Bone marrow (tissue), 2 donors: ENCODE results near the gene G6PC2.
"Not testable (repeated sequence)": the region's sequence is repeated elsewhere in the genome, so short reads cannot be mapped to it uniquely, and the experiment has no call there.

Experiments used
- DNase-seq, 2 donors: peaks; one replicate each; lab custom pipeline; 2025; lab: John Stamatoyannopoulos, UW

G6PC2 gene, protein sequence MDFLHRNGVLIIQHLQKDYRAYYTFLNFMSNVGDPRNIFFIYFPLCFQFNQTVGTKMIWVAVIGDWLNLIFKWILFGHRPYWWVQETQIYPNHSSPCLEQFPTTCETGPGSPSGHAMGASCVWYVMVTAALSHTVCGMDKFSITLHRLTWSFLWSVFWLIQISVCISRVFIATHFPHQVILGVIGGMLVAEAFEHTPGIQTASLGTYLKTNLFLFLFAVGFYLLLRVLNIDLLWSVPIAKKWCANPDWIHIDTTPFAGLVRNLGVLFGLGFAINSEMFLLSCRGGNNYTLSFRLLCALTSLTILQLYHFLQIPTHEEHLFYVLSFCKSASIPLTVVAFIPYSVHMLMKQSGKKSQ

GRCh38 chr2:168901003-168901402, at the start of gene G6PC2:
Gene G6PC2 (plus strand): TSS chr2:168901291. CDS start chr2:168901332, 41 bp downstream.
- DNase-seq, result no peak

DNA sequence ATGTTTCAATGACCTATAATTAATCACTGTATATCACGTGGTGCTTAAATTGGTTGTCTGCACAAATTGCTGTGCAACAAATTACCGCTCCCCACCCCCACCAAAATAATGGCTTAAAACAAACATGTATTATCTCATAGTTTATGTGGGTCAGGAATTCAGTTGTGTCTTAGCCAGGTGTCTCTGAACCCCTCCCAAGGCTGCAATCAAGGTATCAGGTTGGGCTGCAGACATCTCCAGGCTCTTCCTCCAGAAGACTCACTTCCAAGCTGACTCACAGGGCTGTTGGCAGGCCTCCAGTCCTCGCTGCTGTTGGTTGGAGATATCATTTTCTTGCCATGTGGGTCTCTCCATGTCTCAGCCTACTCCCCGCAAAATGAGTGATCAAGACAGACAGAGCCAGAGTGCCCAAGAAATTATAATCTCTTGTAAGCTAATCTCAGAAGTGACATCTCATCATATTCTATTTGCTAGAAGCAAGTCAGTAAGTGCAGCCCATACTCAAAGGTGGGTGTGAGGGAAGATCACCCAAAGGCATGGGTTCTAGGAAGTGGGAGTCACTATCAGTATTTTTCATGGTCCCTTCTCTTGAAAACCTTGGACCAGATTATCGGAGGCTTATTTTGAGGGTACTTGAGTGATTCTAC, 49.3 kb upstream of the G6PC2 start:
- DNase-seq, result peak in 1 of 2 donors; percentile 96

GRCh38 chr2:168852481-168852880, 48.6 kb upstream of the G6PC2 start:
- DNase-seq, result no peak

DNA sequence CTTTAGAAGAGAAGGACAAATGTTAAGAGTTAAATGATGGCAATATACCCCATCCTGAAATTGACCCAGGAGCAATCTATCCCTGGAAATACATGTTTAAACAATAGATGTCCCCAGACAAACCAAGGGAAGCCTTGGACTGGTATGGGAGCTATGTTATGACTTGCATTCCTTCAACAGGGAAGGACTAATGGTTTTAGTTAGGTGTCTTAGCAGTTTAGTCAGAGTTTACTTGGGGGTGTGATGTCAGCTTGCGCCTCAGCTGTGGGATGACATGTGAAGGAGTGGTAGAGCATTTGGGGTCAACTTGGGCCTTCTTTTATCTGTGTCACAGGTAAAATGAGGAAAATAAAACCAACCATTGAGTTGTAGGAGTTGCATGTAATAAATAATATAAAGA, 47.6 kb upstream of the G6PC2 start:
- DNase-seq, result no peak

GRCh38 chr2:168854651-168855050, 46.4 kb upstream of the G6PC2 start:
- no peak for DNase-seq

- DNase-seq, result no peak
These were observed 45.5 kb upstream of the G6PC2 start for GRCh38 chr2:168855601-168856000.

- DNase-seq, result no peak
These were observed 42.9 kb upstream of the G6PC2 start for GRCh38 chr2:168858146-168858545.

DNA sequence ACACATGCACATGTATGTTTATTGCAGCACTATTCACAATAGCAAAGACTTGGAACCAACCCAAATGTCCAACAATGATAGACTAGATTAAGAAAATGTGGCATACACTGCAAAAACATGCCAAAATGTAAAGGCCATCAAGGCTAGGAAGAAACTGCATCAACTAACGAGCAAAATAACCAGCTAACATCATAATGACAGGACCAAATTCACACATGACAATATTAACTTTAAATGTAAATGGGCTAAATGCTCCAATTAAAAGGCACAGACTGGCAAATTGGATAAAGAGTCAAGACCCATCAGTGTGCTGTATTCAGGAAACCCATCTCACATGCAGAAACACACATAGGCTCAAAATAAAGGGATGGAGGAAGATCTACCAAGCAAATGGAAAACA, 33.9 kb upstream of the G6PC2 start:
- DNase-seq, result not testable (repeated sequence)

GRCh38 chr2:168870369-168870768, 30.7 kb upstream of the G6PC2 start:
- not testable (repeated sequence) for DNase-seq

DNA sequence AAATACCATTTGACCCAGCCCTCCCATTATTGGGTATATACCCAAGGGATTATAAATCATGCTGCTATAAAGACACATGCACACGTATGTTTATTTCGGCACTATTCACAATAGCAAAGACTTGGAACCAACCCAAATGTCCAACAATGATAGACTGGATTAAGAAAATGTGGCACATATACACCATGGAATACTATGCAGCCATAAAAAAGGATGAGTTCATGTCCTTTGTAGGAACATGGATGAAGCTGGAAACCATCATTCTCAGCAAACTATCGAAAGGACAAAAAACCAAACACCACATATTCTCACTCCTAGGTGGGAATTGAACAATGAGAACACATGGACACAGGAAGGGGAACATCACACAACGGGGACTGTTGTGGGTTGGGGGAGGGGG, 30.3 kb upstream of the G6PC2 start:
- not testable (repeated sequence) for DNase-seq

DNA sequence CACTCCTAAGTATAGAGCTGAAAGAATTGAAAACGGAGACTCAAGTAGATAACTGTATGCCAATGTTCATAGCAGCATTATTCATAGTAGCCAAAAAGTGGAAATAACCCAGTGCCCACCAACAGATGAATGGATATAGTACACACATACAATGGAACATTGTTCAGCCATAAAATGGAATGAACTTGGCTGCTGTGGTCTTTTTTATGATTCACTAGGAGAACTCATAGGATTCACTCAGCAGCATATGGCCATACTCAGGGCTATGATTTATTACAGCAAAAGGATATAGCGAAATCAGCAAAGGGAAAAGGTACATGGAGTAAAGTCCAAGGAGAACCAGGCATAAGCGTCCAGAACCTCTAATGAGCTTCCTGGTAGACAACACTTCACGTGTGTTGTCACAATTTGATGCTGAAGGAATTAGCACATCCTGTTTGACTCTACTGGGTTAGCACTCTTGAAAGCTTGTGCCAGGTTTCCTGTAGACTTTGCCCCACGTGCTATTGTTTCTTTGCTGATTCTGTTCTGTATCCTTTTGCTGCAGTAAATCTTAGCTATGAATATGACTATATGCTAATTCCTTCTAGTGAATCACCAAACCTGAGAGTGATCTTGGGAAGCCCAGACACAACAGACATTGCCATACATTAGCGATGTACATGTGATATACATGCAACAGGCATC, 26.6 kb upstream of the G6PC2 start:
- no peak for DNase-seq

DNA sequence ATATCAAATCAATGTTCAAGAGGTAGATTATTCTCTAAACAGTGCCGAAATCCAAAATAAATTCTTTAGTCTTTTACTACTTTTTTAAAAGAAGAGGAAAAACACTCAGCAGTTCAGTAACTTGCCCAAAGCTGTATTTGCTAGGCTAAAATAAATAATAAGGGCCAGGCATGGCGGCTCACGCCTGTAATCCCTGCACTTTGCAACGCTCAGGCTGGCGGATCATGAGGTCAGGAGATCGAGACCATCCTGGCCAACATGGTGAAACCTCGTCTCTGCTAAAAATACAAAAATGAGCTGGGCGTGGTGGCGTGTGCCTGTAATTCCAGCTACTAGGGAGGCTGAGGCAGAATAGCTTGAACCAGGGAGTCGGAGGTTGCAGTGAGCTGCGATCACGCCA, 18.9 kb upstream of the G6PC2 start:
- DNase-seq, result not testable (repeated sequence)

GRCh38 chr2:168884975-168885374, 16.1 kb upstream of the G6PC2 start:
- no peak for DNase-seq

GRCh38 chr2:168889635-168890005, 11.5 kb upstream of the G6PC2 start:
- no peak for DNase-seq

- DNase-seq, result peak; percentile 54 to 89
These were observed 10.9 kb upstream of the G6PC2 start, which contains the start of gene SPC25 for GRCh38 chr2:168890006-168890782. Gene SPC25 (minus strand): TSS chr2:168890430. CDS start chr2:168889519, 911 bp downstream.

DNA sequence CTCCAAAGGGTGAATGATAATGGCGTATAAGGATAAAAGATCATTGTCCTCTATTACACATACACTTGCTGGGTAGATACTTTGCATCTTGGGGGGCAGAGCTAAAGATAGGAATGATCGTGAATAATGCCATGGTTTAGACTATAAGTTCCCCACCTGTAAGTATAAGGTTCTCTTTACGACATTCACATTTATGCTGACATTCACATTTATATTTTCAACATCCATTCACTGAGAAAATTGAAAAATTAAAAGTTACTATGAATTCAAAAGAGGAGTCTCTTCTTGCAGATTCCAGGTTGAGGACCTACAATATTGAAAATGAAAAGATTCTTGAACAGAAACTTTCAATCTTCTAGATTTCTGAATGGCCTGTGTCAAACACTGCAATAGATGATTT, 8.8 kb upstream of the G6PC2 start:
- DNase-seq, result no peak

GRCh38 chr2:168894101-168894500, 7.0 kb upstream of the G6PC2 start:
- DNase-seq, result no peak

GRCh38 chr2:168894720-168895119, 6.4 kb upstream of the G6PC2 start:
- no peak for DNase-seq

DNA sequence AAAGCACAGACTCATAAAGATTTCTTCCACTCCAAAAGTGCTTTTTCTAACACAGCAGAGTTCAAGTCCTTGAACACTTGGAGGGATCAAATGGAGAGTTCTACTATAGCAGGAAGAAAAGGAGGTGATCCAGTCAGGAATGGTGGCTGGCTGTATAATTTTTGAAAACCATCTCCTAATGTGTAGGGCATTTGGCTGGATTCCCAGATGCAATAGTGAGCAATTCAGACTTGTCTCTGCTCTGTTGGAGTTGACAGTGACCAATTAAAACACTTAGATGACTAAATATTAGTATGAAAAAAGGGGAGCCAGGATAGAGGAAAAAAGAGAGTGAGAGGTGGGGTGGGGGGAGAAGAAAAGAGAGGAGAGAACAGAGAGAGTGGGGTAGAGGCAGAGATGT, 5.3 kb upstream of the G6PC2 start:
- DNase-seq, result no peak

DNA sequence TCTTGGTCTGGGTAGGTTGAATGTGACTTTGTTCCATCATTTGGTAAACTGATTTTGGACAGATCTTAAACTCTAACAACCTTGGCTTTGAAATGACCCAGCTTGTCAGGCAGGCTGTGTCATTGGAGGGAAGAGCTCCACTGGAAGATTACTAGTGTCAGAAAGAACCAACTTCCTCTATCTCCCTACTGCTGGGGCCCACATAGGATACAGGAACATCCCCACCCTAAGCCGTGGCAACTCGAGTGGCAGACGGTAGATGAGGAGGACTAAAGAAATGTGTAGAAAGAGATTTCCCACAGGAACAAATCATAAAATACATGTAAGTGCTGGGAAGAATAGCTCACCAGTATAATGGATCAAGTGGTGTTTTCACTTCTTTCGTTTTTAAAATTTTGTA, 4.3 kb upstream of the G6PC2 start:
- no peak for DNase-seq

DNA sequence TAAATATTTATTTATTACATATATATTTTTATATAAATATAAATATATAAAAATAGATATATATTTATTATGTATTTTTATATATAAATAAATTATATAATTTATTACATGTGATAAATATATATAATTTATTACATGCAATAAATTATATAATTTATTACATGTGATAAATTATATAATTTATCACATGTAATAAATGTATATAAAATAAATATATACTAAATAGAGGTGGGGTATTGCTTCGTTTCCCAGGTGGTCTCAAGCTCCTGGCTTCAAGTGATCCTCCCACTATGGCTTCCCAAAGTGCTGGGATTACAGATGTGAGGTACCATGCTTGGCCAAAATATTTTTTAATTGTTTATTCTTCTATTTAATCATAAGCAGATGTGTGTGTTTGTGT, 3.6 kb upstream of the G6PC2 start:
- no peak for DNase-seq

DNA sequence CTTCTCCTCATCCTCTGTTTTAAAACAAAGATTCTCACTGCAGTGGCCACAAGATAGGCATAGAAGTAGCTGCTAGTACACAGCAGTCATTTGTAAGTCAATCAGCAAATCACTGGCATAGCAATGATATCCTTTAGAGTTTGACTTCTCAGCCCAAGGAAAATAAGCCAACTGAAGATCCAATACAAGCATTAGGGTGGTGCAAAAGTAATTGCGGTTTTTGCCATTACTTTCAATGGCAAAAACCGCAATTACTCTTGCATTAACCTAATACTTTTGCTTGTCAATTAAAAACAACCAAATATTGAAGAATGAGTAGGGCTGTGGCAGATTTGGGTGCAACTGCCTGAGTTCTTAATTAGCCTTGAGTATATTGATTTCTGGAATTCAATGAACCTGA, 2.8 kb downstream of the G6PC2 start:
- no peak for DNase-seq
